Natural killer cell (primary cell): ENCODE measurements around the gene RCL1. TPM values are rescaled to one million over a fixed set of nuclear protein-coding genes. Genes with fewer than 3 reads are reported as not detected.

Experiments used
- ATAC-seq, 3 donors: fragments of 150-1000 bp in 2 of 3; fragments of 200-7000 bp in 1 of 3; cut with Tn5 transposase; 1 replicate in 1 of 3; 2 replicates in 2 of 3; pipeline ENCODE4 v1.10.0; 2021; ENCODE audit warnings: mild to moderate bottlenecking in 2 of 3, moderate library complexity in 2 of 3
- DNase-seq, 2 donors: peaks; one replicate each; pipeline versions ENCODE4 v3.0.0 to v3.0.0-alpha.2; 2013 to 2021; ENCODE audit warnings: mixed read lengths in 1 of 2
- H3K27ac ChIP-seq: one replicate; pipeline ENCODE4 v1.5.1; 2013; ENCODE audit warnings: mild to moderate bottlenecking, low read length
- H3K27me3 ChIP-seq: one replicate; pipeline ENCODE4 v1.6.1; 2013; ENCODE audit warnings: low read length; ENCODE audit not compliant: control insufficient read depth, insufficient read depth
- H3K36me3 ChIP-seq: one replicate; pipeline ENCODE4 v1.6.1; 2013; ENCODE audit warnings: low read length; ENCODE audit not compliant: control insufficient read depth, insufficient read depth
- H3K4me1 ChIP-seq: one replicate; pipeline ENCODE4 v1.6.1; 2013; ENCODE audit warnings: low read length; ENCODE audit not compliant: control insufficient read depth, insufficient read depth
- H3K4me3 ChIP-seq: one replicate; pipeline ENCODE4 v1.5.1; 2013; ENCODE audit warnings: low read length
- H3K9me3 ChIP-seq: one replicate; pipeline ENCODE4 v1.6.1; 2013; ENCODE audit warnings: low read length; ENCODE audit not compliant: control insufficient read depth, insufficient read depth
- H3K27ac Mint-ChIP-seq, 2 donors: one replicate each; pipeline ENCODE4 v1.8.0; 2022; ENCODE audit warnings: mild to moderate bottlenecking in 2 of 2, mixed read lengths in 2 of 2, moderate library complexity in 1 of 2
- H3K27me3 Mint-ChIP-seq, 2 donors: one replicate each; pipeline ENCODE4 v1.8.0; 2022; ENCODE audit warnings: low read depth in 2 of 2, mixed read lengths in 2 of 2
- H3K36me3 Mint-ChIP-seq: one replicate; pipeline ENCODE4 v1.8.0; 2022; ENCODE audit warnings: mixed read lengths
- H3K4me1 Mint-ChIP-seq, 2 donors: one replicate each; pipeline ENCODE4 v1.8.0; 2022; ENCODE audit warnings: mixed read lengths in 2 of 2
- H3K4me3 Mint-ChIP-seq: one replicate; pipeline ENCODE4 v1.8.0; 2022; ENCODE audit warnings: mild to moderate bottlenecking, moderate library complexity, mixed read lengths
- H3K9me3 Mint-ChIP-seq, 2 donors: one replicate each; pipeline ENCODE4 v1.8.0; 2022; ENCODE audit warnings: mixed read lengths in 2 of 2
- WGBS: methylation state at CpG from one replicate; pipeline ENCODE4 v1.1.7; 2013; ENCODE audit warnings: missing lambda C conversion rate; ENCODE audit not compliant: insufficient coverage; 5-methylcytosine and 5-hydroxymethylcytosine counted together
- intact Hi-C: fragments of 100-400 bp; cut with micrococcal nuclease; formaldehyde crosslinking; loops from one replicate; pipeline ENCODE4 v1.14.2; 2022
- total RNA-seq, 4 donors: library from RNA; stranded (reverse); fragments of 120-200 nt in 1 of 4; gene quantifications; one replicate each; pipeline versions ENCODE4 v1.2.3 to v1.2.4, GENCODE V29; 2013 to 2022
- TF ChIP-seq, protein P1 (sequence below): fragments of 200-600 bp; IDR thresholded peaks from one replicate; pipeline ENCODE4 v1.8.0; 2022; ENCODE audit warnings: antibody characterized with exemption

RCL1 gene
- total RNA-seq, 3 donors from 2014 or later (not counting 1 experiment from before 2014, with no cell fraction given), result 18.1 to 26.3 (median 23.0) TPM

DNA sequence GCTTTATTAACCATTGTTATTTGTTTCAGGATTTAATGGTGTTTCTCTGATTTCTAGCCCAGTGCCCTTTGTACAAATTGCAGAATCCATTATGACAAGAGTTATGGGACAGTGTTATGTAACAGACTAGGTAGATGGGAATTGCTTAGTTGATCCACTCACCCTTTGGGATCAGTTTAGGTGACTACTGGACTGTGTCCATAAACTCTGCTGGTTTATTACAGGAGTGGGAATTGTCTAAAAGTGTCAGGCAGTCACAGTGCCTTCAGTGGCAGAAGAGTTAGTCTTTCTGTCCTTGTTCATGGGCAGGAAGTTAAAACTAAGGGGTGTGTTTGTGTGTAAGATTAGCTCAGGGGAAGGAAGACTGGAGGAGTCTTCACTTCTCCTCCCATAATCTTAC is 29.3 kb downstream of the RCL1 start:
- Histone ChIP-seq H3K4me1 (no peaks in the 10 kb centered on the region), H3K36me3 (peaks cover 2% of the 10 kb centered on the region), H3K9me3 (no peaks in the 10 kb centered on the region), H3K27ac (no peak overlapping the region), H3K27me3 (no peaks in the 10 kb centered on the region), H3K4me3 (no peak overlapping the region)
- Mint-ChIP-seq H3K27me3 (no peaks in the 10 kb centered on the region), H3K36me3 (no peaks in the 10 kb centered on the region), H3K4me1 (peaks cover 8 to 15% of the 10 kb centered on the region in 2 donors), H3K27ac (peak overlapping the region in 1 of 2 donors; percentile 47), H3K9me3 (no peaks in the 10 kb centered on the region), H3K4me3 (no peak overlapping the region)
- intact Hi-C loops, result no loop called here
- no peak for DNase-seq
- ATAC-seq, result no peak
- TF ChIP-seq, protein P1, sequence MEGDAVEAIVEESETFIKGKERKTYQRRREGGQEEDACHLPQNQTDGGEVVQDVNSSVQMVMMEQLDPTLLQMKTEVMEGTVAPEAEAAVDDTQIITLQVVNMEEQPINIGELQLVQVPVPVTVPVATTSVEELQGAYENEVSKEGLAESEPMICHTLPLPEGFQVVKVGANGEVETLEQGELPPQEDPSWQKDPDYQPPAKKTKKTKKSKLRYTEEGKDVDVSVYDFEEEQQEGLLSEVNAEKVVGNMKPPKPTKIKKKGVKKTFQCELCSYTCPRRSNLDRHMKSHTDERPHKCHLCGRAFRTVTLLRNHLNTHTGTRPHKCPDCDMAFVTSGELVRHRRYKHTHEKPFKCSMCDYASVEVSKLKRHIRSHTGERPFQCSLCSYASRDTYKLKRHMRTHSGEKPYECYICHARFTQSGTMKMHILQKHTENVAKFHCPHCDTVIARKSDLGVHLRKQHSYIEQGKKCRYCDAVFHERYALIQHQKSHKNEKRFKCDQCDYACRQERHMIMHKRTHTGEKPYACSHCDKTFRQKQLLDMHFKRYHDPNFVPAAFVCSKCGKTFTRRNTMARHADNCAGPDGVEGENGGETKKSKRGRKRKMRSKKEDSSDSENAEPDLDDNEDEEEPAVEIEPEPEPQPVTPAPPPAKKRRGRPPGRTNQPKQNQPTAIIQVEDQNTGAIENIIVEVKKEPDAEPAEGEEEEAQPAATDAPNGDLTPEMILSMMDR, result no peak

DNA sequence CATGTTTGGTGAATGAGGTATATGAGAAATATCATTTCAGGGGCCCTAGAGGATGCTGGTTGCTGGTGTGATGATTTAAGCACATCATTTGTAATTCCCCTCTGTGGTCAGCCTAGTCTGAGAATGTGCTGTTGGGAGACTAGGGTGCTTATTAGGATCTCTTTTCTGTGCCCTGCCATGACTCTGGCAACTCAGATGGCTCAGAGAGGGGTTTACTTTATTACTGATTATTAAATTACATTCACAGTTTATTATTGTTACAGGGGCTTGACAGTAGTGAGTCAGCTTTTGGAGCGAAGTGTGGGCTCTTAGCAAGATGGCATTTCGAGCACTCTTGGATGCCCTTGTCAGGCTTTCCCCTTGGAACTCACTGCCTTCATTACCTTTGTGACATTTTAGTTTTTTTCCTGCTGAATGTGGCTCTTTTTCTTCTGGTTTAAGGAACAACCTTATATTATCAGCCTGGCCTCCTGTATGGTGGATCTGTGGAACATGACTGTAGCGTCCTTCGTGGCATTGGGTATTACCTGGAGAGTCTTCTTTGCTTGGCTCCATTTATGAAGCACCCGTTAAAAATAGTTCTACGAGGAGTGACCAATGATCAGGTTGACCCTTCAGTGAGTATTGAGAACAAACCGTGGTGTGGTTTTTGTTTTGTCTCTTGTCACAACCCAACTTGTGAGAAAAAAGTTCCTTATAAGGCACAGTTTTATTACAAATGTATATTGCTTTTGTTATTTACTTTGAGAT is 33.8 kb downstream of the RCL1 start:
- WGBS, result 98% methylated on average over 7 of the region's 7 CpGs
- intact Hi-C loops, result no loop called here
- H3K27ac Mint-ChIP-seq, result no peak overlapping the region

DNA sequence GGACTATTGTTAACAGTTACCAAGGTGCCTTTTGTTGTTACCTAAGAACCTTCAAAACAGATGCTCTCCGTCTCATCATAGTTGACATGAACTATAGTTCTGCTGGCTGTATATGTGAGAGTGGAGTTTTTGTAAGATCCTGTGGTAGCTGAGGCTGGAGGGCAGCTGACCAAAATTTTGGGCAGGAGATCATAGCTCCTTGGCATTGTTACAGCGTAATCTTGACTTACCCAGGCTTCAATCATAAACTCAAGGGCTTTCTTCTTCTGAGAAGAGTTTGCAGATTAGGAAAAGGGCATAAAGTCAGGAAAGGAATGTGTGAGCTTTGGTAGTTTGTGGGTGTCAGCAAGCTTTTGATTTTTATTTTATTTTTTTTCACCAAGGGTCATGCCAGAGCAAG is 34.5 kb downstream of the RCL1 start:
- Mint-ChIP-seq H3K36me3 (no peaks in the 10 kb centered on the region), H3K27ac (no peak overlapping the region), H3K27me3 (no peaks in the 10 kb centered on the region), H3K9me3 (no peaks in the 10 kb centered on the region), H3K4me1 (peaks cover under 1 to 3% of the 10 kb centered on the region in 2 donors), H3K4me3 (no peak overlapping the region)
- Histone ChIP-seq H3K27me3 (no peaks in the 10 kb centered on the region), H3K4me1 (no peaks in the 10 kb centered on the region), H3K4me3 (no peak overlapping the region), H3K36me3 (peaks cover 6% of the 10 kb centered on the region), H3K27ac (no peak overlapping the region), H3K9me3 (no peaks in the 10 kb centered on the region)
- DNase-seq (no peak), ATAC-seq (no peak)
- intact Hi-C loops, result no loop called here
- TF ChIP-seq, protein P1, result no peak
- 96% methylated on average over 2 of the region's 2 CpGs for WGBS

More for the DNA sequence above, 33.8 kb downstream of the RCL1 start:
- DNase-seq (no peak), ATAC-seq (no peak)
- no peaks in the 10 kb centered on the region for H3K27me3 Mint-ChIP-seq
- H3K4me3 Mint-ChIP-seq, result no peak overlapping the region
- Histone ChIP-seq H3K4me3 (no peak overlapping the region), H3K27ac (no peak overlapping the region), H3K27me3 (no peaks in the 10 kb centered on the region), H3K36me3 (peaks cover 6% of the 10 kb centered on the region), H3K4me1 (no peaks in the 10 kb centered on the region), H3K9me3 (no peaks in the 10 kb centered on the region)
- no peaks in the 10 kb centered on the region for H3K36me3 Mint-ChIP-seq
- H3K4me1 Mint-ChIP-seq, result peaks cover 7 to 8% of the 10 kb centered on the region in 2 donors
- no peaks in the 10 kb centered on the region for H3K9me3 Mint-ChIP-seq
- TF ChIP-seq, protein P1, result no peak

DNA sequence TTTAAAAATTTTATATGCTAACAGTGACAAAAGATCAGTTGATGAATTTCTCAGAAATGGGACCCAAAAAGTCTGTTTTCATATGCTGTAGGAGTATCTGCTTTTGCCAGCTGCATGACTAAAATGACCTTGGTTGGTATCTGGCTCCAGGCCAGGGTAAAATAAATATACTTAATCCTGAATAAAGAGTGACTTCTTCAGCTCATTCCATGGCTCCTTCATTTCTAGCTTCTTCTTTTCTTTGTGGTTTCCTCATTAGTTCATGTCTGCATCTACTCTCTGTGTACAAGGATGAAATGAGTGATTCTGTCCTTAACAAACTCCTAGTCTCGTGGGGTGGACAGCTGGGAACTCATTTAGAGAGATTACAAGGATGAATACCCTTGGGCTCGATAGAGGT is 36.0 kb downstream of the RCL1 start:
- no peak for ATAC-seq
- Histone ChIP-seq H3K27me3 (no peaks in the 10 kb centered on the region), H3K9me3 (no peaks in the 10 kb centered on the region), H3K27ac (no peak overlapping the region), H3K36me3 (peaks cover 8% of the 10 kb centered on the region), H3K4me1 (no peaks in the 10 kb centered on the region), H3K4me3 (no peak overlapping the region)
- H3K36me3 Mint-ChIP-seq, result no peaks in the 10 kb centered on the region
- H3K27ac Mint-ChIP-seq, result no peak overlapping the region
- intact Hi-C loops, result no loop called here
- TF ChIP-seq, protein P1, result no peak
- WGBS, result 89% methylated on average over 2 of the region's 2 CpGs
- no peak overlapping the region for H3K4me3 Mint-ChIP-seq
- H3K27me3 Mint-ChIP-seq, result no peaks in the 10 kb centered on the region
- no peak for DNase-seq
- no peaks in the 10 kb centered on the region for H3K9me3 Mint-ChIP-seq
- H3K4me1 Mint-ChIP-seq, result no peaks in the 10 kb centered on the region
